Astrocyte (in vitro differentiated cells and primary cell): ENCODE data around the gene CLEC16A. TPM values are rescaled to one million over a fixed set of nuclear protein-coding genes. Genes with fewer than 3 reads are reported as not detected.

Experiments used
- DNase-seq: peaks from one replicate; pipeline ENCODE4 v3.0.0-alpha.2; 2010; ENCODE audit warnings: low read depth
- FAIRE-seq: peaks from 2 replicates; lab custom pipeline; 2011; peaks lifted over from hg19 to GRCh38; lab: Jason Lieb, UNC
- H2AFZ ChIP-seq: 2 replicates; pipeline ENCODE4 v1.6.0; 2012; ENCODE audit warnings: low read depth, low read length, inconsistent platforms
- H3K27ac ChIP-seq: 2 replicates; pipeline ENCODE4 v1.5.1; 2011; ENCODE audit warnings: low read depth, low read length, inconsistent platforms
- H3K27me3 ChIP-seq: 2 replicates; pipeline ENCODE4 v1.6.0; 2011; ENCODE audit warnings: low read length, inconsistent platforms; ENCODE audit not compliant: insufficient read depth
- H3K36me3 ChIP-seq: 2 replicates; pipeline ENCODE4 v1.5.1; 2011; ENCODE audit warnings: low read length, inconsistent platforms; ENCODE audit not compliant: insufficient read depth
- H3K4me1 ChIP-seq: 2 replicates; pipeline ENCODE4 v1.5.1; 2011; ENCODE audit warnings: low read length, inconsistent platforms; ENCODE audit not compliant: insufficient read depth
- H3K4me2 ChIP-seq: 2 replicates; pipeline ENCODE4 v1.6.0; 2012; ENCODE audit warnings: low read length, inconsistent platforms
- H3K4me3 ChIP-seq: 2 replicates; pipeline ENCODE4 v1.5.1; 2011; ENCODE audit warnings: low read depth, mild to moderate bottlenecking, low read length, inconsistent platforms; ENCODE audit not compliant: insufficient read depth
- H3K79me2 ChIP-seq: 2 replicates; pipeline ENCODE4 v1.6.0; 2012; ENCODE audit warnings: mild to moderate bottlenecking, low read length, inconsistent platforms; ENCODE audit not compliant: insufficient read depth
- H3K9ac ChIP-seq: 2 replicates; pipeline ENCODE4 v1.6.0; 2012; ENCODE audit warnings: mild to moderate bottlenecking, low read length, inconsistent platforms
- H3K9me3 ChIP-seq: 2 replicates; pipeline ENCODE4 v1.5.1; 2012; ENCODE audit warnings: low read depth, mild to moderate bottlenecking, low read length, inconsistent platforms; ENCODE audit not compliant: insufficient read depth
- H4K20me1 ChIP-seq: 2 replicates; pipeline ENCODE4 v1.6.0; 2012; ENCODE audit warnings: low read length, inconsistent platforms; ENCODE audit not compliant: insufficient read depth
- H3K27ac Mint-ChIP-seq: one replicate; pipeline ENCODE4 v1.8.0; 2021; ENCODE audit warnings: mild to moderate bottlenecking, mixed read lengths; ENCODE audit not compliant: unreplicated experiment
- H3K27me3 Mint-ChIP-seq: one replicate; pipeline ENCODE4 v1.8.0; 2021; ENCODE audit warnings: low read depth, mixed read lengths; ENCODE audit not compliant: unreplicated experiment
- H3K36me3 Mint-ChIP-seq: one replicate; pipeline ENCODE4 v1.8.0; 2021; ENCODE audit warnings: low read depth, mixed read lengths; ENCODE audit not compliant: unreplicated experiment
- H3K4me1 Mint-ChIP-seq: one replicate; pipeline ENCODE4 v1.8.0; 2021; ENCODE audit warnings: low read depth, mixed read lengths; ENCODE audit not compliant: unreplicated experiment
- H3K4me3 Mint-ChIP-seq: one replicate; pipeline ENCODE4 v1.8.0; 2021; ENCODE audit warnings: mild to moderate bottlenecking, moderate library complexity, mixed read lengths; ENCODE audit not compliant: unreplicated experiment
- H3K9me3 Mint-ChIP-seq: one replicate; pipeline ENCODE4 v1.8.0; 2021; ENCODE audit warnings: mild to moderate bottlenecking, mixed read lengths; ENCODE audit not compliant: unreplicated experiment
- EZH2 ChIP-seq: IDR thresholded peaks from 2 replicates; pipeline ENCODE4 v1.6.1; 2012; ENCODE audit warnings: mild to moderate bottlenecking, low read length, inconsistent platforms; ENCODE audit not compliant: insufficient read depth
- total RNA-seq: library from RNA; stranded (reverse); gene quantifications from 2 replicates; pipeline ENCODE4 v1.2.1, GENCODE V29; 2021
- TF ChIP-seq, protein P1 (sequence below): IDR thresholded peaks from 2 replicates; pipeline ENCODE4 v1.5.1; 2011; ENCODE audit warnings: low read depth, mild to moderate bottlenecking, inconsistent platforms, low read length, moderate library complexity; ENCODE audit not compliant: insufficient read depth

Gene CLEC16A
- total RNA-seq, 1 donor from 2014 or later = 31.7 TPM

DNA sequence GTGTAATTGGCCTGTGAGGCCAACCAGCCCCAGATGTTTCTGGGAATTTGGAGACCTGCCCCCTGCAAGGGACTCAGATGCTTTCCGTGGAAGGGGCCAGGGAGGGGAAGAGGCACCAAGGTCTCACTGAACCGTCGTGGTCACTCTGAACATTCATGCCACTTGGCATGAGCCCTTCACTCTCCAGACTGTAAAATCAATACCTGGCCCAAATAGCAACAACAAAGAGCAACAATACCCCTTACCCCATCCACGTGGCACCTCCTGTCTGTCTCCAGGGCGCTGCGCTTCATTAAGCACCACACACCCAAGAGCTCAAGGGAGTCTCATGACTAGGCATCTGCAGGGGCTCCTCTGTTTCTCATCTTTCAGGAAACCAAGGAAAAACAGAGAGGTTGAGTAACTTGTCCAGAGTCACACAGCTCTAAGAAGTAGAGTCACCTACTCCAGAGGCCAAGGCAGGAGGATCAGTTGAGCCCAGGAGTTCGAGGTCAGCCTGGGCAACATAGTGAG lies 258.8 kb downstream of the CLEC16A start:
- H3K27me3 Mint-ChIP-seq = peaks cover 10% of the 10 kb centered on the region
- peaks cover 4% of the 10 kb centered on the region for H3K9me3 Mint-ChIP-seq
- DNase-seq = no peak

DNA sequence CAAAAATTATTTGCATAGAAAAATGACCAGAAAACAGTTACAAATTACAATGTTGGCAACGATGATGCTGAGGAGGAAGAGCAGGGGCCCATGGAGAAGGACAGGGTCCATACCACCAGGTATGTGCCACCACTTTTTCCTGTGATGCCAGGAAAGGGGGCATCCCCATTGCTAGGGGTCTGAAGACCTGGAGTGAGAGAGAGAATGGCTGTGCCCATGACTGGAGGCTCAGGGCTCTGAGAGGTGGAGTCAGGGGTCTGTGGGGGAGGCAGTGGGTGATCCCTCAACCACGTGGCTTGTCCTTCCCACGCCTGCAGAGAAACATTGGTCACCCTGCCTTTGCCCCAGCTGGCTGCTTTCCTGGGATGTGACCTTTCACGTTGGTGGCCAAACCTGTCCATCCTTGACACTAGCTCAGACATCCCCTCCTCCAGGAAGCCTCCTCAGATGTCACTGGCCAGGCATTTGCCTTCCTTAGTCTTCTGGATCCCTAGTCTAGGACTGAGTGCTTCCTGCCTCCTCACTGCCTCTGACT lies 260.2 kb downstream of the CLEC16A start:
- no peak for TF ChIP-seq EZH2
- TF ChIP-seq, protein P1, sequence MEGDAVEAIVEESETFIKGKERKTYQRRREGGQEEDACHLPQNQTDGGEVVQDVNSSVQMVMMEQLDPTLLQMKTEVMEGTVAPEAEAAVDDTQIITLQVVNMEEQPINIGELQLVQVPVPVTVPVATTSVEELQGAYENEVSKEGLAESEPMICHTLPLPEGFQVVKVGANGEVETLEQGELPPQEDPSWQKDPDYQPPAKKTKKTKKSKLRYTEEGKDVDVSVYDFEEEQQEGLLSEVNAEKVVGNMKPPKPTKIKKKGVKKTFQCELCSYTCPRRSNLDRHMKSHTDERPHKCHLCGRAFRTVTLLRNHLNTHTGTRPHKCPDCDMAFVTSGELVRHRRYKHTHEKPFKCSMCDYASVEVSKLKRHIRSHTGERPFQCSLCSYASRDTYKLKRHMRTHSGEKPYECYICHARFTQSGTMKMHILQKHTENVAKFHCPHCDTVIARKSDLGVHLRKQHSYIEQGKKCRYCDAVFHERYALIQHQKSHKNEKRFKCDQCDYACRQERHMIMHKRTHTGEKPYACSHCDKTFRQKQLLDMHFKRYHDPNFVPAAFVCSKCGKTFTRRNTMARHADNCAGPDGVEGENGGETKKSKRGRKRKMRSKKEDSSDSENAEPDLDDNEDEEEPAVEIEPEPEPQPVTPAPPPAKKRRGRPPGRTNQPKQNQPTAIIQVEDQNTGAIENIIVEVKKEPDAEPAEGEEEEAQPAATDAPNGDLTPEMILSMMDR = no peak
- Mint-ChIP-seq H3K36me3 (peaks cover 7% of the 10 kb centered on the region), H3K9me3 (peaks cover 8% of the 10 kb centered on the region), H3K4me1 (peaks cover 33% of the 10 kb centered on the region), H3K27me3 (peaks cover 4% of the 10 kb centered on the region), H3K4me3 (no peak overlapping the region), H3K27ac (no peak overlapping the region)
- no peak overlapping the region for H3K27ac ChIP-seq
- H2AFZ ChIP-seq = no peak overlapping the region
- H3K36me3 ChIP-seq = no peaks in the 10 kb centered on the region
- no peaks in the 10 kb centered on the region for H3K79me2 ChIP-seq
- FAIRE-seq (no peak), DNase-seq (no peak)
- peaks cover 29% of the 10 kb centered on the region for H3K4me1 ChIP-seq
- H3K9me3 ChIP-seq = peaks cover 6% of the 10 kb centered on the region
- no peak overlapping the region for H3K9ac ChIP-seq
- H4K20me1 ChIP-seq = no peaks in the 10 kb centered on the region
- no peak overlapping the region for H3K4me2 ChIP-seq
- no peak overlapping the region for H3K4me3 ChIP-seq
- no peaks in the 10 kb centered on the region for H3K27me3 ChIP-seq

More for the DNA sequence above, 258.8 kb downstream of the CLEC16A start:
- H3K79me2 ChIP-seq = no peaks in the 10 kb centered on the region
- Mint-ChIP-seq H3K36me3 (peaks cover 6% of the 10 kb centered on the region), H3K4me3 (no peak overlapping the region), H3K27ac (no peak overlapping the region), H3K4me1 (peaks cover 33% of the 10 kb centered on the region)
- H3K4me2 ChIP-seq = no peak overlapping the region
- FAIRE-seq = no peak
- H3K4me1 ChIP-seq = peaks cover 29% of the 10 kb centered on the region
- H4K20me1 ChIP-seq = no peaks in the 10 kb centered on the region
- TF ChIP-seq, protein P1 = no peak
- TF ChIP-seq EZH2 = no peak
- no peak overlapping the region for H2AFZ ChIP-seq
- H3K36me3 ChIP-seq = no peaks in the 10 kb centered on the region
- H3K27me3 ChIP-seq = peaks cover under 1% of the 10 kb centered on the region
- no peak overlapping the region for H3K9ac ChIP-seq
- no peak overlapping the region for H3K27ac ChIP-seq
- peaks cover 6% of the 10 kb centered on the region for H3K9me3 ChIP-seq
- no peak overlapping the region for H3K4me3 ChIP-seq

DNA sequence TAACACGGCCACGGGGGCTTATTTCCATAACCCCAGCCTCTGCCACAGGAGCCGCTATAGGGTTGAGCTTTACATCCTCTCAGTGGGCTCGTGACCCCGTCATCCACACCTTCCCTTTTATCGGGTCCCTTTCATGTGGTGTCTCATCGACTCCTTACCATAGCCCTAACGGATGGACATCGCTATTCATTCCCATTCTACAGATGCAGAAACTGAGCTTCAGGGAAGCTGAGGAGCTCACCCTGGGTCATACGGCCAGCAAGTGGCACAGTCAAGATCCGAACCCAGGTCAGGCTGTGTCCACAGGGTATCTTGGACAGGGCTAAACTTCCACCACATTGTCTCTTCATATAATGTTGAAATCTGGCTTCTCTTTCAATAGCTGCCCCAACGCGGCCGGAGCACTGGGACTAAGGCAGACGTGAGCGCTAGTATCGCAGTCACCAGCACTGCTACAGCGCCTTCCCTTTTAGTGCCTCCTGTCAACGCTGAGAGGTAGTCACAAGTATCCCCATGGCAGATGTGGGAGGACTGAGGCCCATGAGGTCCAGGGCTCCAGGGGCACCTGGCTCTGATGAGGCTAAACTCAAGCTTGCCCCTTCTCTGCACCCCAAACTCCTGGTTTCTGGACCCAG lies 260.8 kb downstream of the CLEC16A start:
- peaks cover 6% of the 10 kb centered on the region for H3K9me3 ChIP-seq
- H3K9me3 Mint-ChIP-seq = peaks cover 8% of the 10 kb centered on the region
- H4K20me1 ChIP-seq = no peaks in the 10 kb centered on the region
- no peak overlapping the region for H3K4me2 ChIP-seq
- H3K27ac Mint-ChIP-seq = peak overlapping the region; percentile 53
- H3K4me1 ChIP-seq = peaks cover 29% of the 10 kb centered on the region
- FAIRE-seq = no peak
- no peaks in the 10 kb centered on the region for H3K27me3 ChIP-seq
- no peak overlapping the region for H3K4me3 Mint-ChIP-seq
- DNase-seq = no peak
- no peak overlapping the region for H3K9ac ChIP-seq
- H3K36me3 ChIP-seq = no peaks in the 10 kb centered on the region
- no peak overlapping the region for H2AFZ ChIP-seq
- TF ChIP-seq, protein P1 = no peak
- no peak for TF ChIP-seq EZH2
- peaks cover 32% of the 10 kb centered on the region for H3K4me1 Mint-ChIP-seq
- H3K4me3 ChIP-seq = no peak overlapping the region
- no peak overlapping the region for H3K27ac ChIP-seq
- no peaks in the 10 kb centered on the region for H3K79me2 ChIP-seq
- peaks cover 7% of the 10 kb centered on the region for H3K36me3 Mint-ChIP-seq
- peaks cover 7% of the 10 kb centered on the region for H3K27me3 Mint-ChIP-seq
